HG03520 (cell line): ENCODE results near the gene TEX12.
"Not testable (repeated sequence)": the region's sequence is repeated elsewhere in the genome, so short reads cannot be mapped to it uniquely, and the experiment has no call there.

Source experiments
- ATAC-seq: cut with Tn5 transposase; IDR thresholded peaks from one replicate; pipeline ENCODE4 v1.9.1; 2021; ENCODE audit warnings: mild to moderate bottlenecking, moderate library complexity; ENCODE audit not compliant: unreplicated experiment

Gene TEX12

GRCh38 chr11:112167145-112167544 is at the start of gene TEX12:
Gene TEX12, plus strand, starts transcription at chr11:112167372. Its CDS starts 1,897 bp downstream, at chr11:112169269.
- no peak for ATAC-seq

GRCh38 chr11:112118176-112118575 is 49.0 kb upstream of the TEX12 start:
- ATAC-seq: no peak

GRCh38 chr11:112121981-112122615 is 45.1 kb upstream of the TEX12 start:
- ATAC-seq: no peak

- no peak for ATAC-seq
Observed at GRCh38 chr11:112123129-112123528, 44.0 kb upstream of the TEX12 start.

- no peak for ATAC-seq
Observed at GRCh38 chr11:112127056-112127455, 40.1 kb upstream of the TEX12 start.

GRCh38 chr11:112128483-112129121 is 38.6 kb upstream of the TEX12 start:
- no peak for ATAC-seq

- no peak for ATAC-seq
Observed at GRCh38 chr11:112129656-112130055, 37.5 kb upstream of the TEX12 start.

- no peak for ATAC-seq
Observed at GRCh38 chr11:112132737-112133136, 34.4 kb upstream of the TEX12 start.

- no peak for ATAC-seq
Observed at GRCh38 chr11:112134473-112134872, 32.7 kb upstream of the TEX12 start.

- no peak for ATAC-seq
Observed at GRCh38 chr11:112143597-112143996, 23.6 kb upstream of the TEX12 start.

GRCh38 chr11:112150517-112150916 is 16.7 kb upstream of the TEX12 start:
- no peak for ATAC-seq

GRCh38 chr11:112156153-112156955 is 10.8 kb upstream of the TEX12 start:
- no peak for ATAC-seq

GRCh38 chr11:112156956-112157766 is 10.0 kb upstream of the TEX12 start:
- ATAC-seq: no peak

GRCh38 chr11:112159098-112160065 is 7.8 kb upstream of the TEX12 start:
- no peak for ATAC-seq

GRCh38 chr11:112160091-112160848 is 6.9 kb upstream of the TEX12 start:
- no peak for ATAC-seq

- ATAC-seq: no peak
Observed at GRCh38 chr11:112161012-112161411, 6.2 kb upstream of the TEX12 start.

- not testable (repeated sequence) for ATAC-seq
Observed at GRCh38 chr11:112162200-112162599, 5.0 kb upstream of the TEX12 start.

- ATAC-seq: no peak
Observed at GRCh38 chr11:112162761-112163546, 4.2 kb upstream of the TEX12 start.
